Sigmoid colon (tissue), 4 donors: ENCODE results near the gene TATDN2.

Experiments used
- CTCF ChIP-seq, 4 experiments: fragments of 450-650 bp in 3 of 4; fragments of 200-600 bp in 1 of 4; IDR thresholded peaks; one replicate each; pipeline ENCODE4 v1.5.1; 2016 to 2019; ENCODE audit warnings: antibody characterized with exemption in 4 of 4, mild to moderate bottlenecking in 3 of 4, moderate library complexity in 2 of 4
- EP300 ChIP-seq, 4 donors: sonication (generic); formaldehyde crosslinking; IDR thresholded peaks; one replicate each; pipeline ENCODE4 v1.6.1; 2017; ENCODE audit warnings: antibody characterized with exemption in 4 of 4
- POLR2A ChIP-seq, 2 donors: fragments of 450-650 bp; IDR thresholded peaks; one replicate each; pipeline ENCODE4 v1.6.1; 2016; ENCODE audit warnings: antibody characterized with exemption in 2 of 2, mild to moderate bottlenecking in 2 of 2, moderate library complexity in 2 of 2

GRCh38 chr3:10248184-10248983 lies at the start of gene TATDN2:
- TF ChIP-seq EP300 (IDR thresholded peaks at IDR 0.05) (peak in 1 of 4 donors; percentile 57), CTCF (IDR thresholded peaks at IDR 0.05) (no peak), POLR2A (IDR thresholded peaks at IDR 0.05) (peak in 1 of 2 donors; percentile 28)
